ENCODE data around the gene SMYD2. TPM values are rescaled to one million over a fixed set of nuclear protein-coding genes. Genes with fewer than 3 reads are reported as not detected.

The SMYD2 gene
- total and polyA plus RNA-seq, 2 of the 8 experiments (the other 6 are each of a cell fraction or from before 2014, with no cell fraction given), result 3.0 to 5.2 TPM

- no peaks in the 10 kb centered on the region for H3K79me2 ChIP-seq (ENCODE audit: control insufficient read depth in 1 of 2, insufficient read depth in 2 of 2, low read length in 2 of 2)
- no peak overlapping the region for H3K27ac ChIP-seq (ENCODE audit: low read depth, low read length)
- H3K4me1 ChIP-seq (replicated peaks in 1 of 4; ENCODE audit: control insufficient read depth in 3 of 4, insufficient read depth in 4 of 4, low read length in 3 of 4), result peaks cover 1 to 8% (median 4%) of the 10 kb centered on the region in 4 experiments; a peak in 3 of 7 replicates
- H3K18ac ChIP-seq (ENCODE audit: extremely low read depth, low read length), result no peak overlapping the region
- no peaks in the 10 kb centered on the region for H3K23me2 ChIP-seq (ENCODE audit: low read depth, low read length)
- TF ChIP-seq HDAC6 (IDR thresholded peaks at IDR 0.05; ENCODE audit: low read depth, low read length) (no peak), SUZ12 (IDR thresholded peaks at IDR 0.05; ENCODE audit: low read length) (no peak), HDAC2 (IDR thresholded peaks at IDR 0.05; ENCODE audit: borderline replicate concordance in 1 of 2, low read depth in 2 of 2, low read length in 2 of 2) (no peak), CBX5 (IDR thresholded peaks at IDR 0.05; ENCODE audit: low read depth, low read length) (no peak), E2F6 (IDR thresholded peaks at IDR 0.05) (no peak), CTBP2 (IDR thresholded peaks at IDR 0.05; ENCODE audit: borderline replicate concordance, insufficient read depth, insufficient read length, low read length) (no peak)
- no peak overlapping the region for H4K91ac ChIP-seq (replicated peaks; ENCODE audit: insufficient read length, low read length)
- no peaks in the 10 kb centered on the region for H4K20me1 ChIP-seq (replicated peaks in 1 of 2; ENCODE audit: control insufficient read depth in 1 of 2, insufficient read depth in 2 of 2, low read length in 2 of 2)
- H2BK120ac ChIP-seq (replicated peaks; ENCODE audit: low read depth, low read length), result no peak overlapping the region
- no peak overlapping the region for H3K56ac ChIP-seq (replicated peaks; ENCODE audit: insufficient read length, low read depth, low read length)
- H4K8ac ChIP-seq (ENCODE audit: extremely low read depth, insufficient read depth, low read length), result no peak overlapping the region
- no peak overlapping the region for H2BK20ac ChIP-seq (ENCODE audit: low read length)
- CTCF ChIA-PET (ENCODE audit: partially characterized antibody), result interaction anchor here (1.2 to 17.1 kb wide), 4 partner anchors 9 to 81 kb away, joined by 5 to 610 read pairs (median 25); no protein-coding TSS in a partner anchor
- no peak overlapping the region for H3K23ac ChIP-seq (ENCODE audit: insufficient read length)
- no peak overlapping the region for H3K14ac ChIP-seq (ENCODE audit: insufficient read length)
- H3K9ac ChIP-seq (replicated peaks in 1 of 4; ENCODE audit: extremely low read depth in 1 of 4, low read depth in 3 of 4, low read length in 3 of 4), result no peak overlapping the region
- POLR2A ChIA-PET (ENCODE audit: partially characterized antibody), result no interaction called here
- DNase-seq (ENCODE audit: low read depth in 1 of 2, low spot score in 2 of 2), result no peak
- H2AFZ ChIP-seq (ENCODE audit: low read length), result no peak overlapping the region
- H3K4me3 ChIP-seq (ENCODE audit: extremely low read depth in 1 of 4, insufficient read depth in 2 of 4, low read depth in 3 of 4, low read length in 4 of 4), result no peak overlapping the region
- WGBS, 2 experiments (ENCODE audit: extremely low coverage in 1 of 2, insufficient coverage in 1 of 2, insufficient read length in 1 of 2, insufficient replicate concordance in 2 of 2, low coverage in 1 of 2, low lambda C conversion rate in 2 of 2, missing lambda C conversion rate in 1 of 2), result 92% methylated on average over 2 of the region's 2 CpGs; no CpG with 5 or more reads in 1 of the 2 experiments
- no peaks in the 10 kb centered on the region for H3K36me3 ChIP-seq (ENCODE audit: control insufficient read depth in 2 of 4, insufficient read depth in 4 of 4, low read length in 3 of 4)
- no peaks in the 10 kb centered on the region for H3K9me3 ChIP-seq (ENCODE audit: insufficient read depth in 2 of 2, low read depth in 1 of 2, low read length in 1 of 2)
- no peak overlapping the region for H3K4ac ChIP-seq (replicated peaks; ENCODE audit: insufficient read length, low read depth, low read length)
- H3K27me3 ChIP-seq (replicated peaks in 1 of 4; ENCODE audit: control insufficient read depth in 3 of 4, extremely low read depth in 1 of 4, insufficient read depth in 3 of 4, low read length in 3 of 4), result no peaks in the 10 kb centered on the region
- no peak for FAIRE-seq
- no peak overlapping the region for H2BK12ac ChIP-seq (ENCODE audit: low read depth, low read length)
- no peak overlapping the region for H2AK5ac ChIP-seq (ENCODE audit: low read depth, low read length)
- H4K5ac ChIP-seq (ENCODE audit: insufficient read length, low read depth, low read length), result no peak overlapping the region
- no peaks in the 10 kb centered on the region for H3K79me1 ChIP-seq (ENCODE audit: low read depth, low read length)
- no peak overlapping the region for H2BK5ac ChIP-seq (ENCODE audit: low read depth, low read length)
- no peak overlapping the region for H2BK15ac ChIP-seq (ENCODE audit: low read length)
- H3K4me2 ChIP-seq (ENCODE audit: insufficient read depth in 1 of 2, low read depth in 2 of 2, low read length in 2 of 2), result no peak overlapping the region
Observed at GRCh38 chr1:214251354-214251753, 29.6 kb upstream of the SMYD2 start.

All from H1 (cell line).